NCI-H524 (cell line): ENCODE measurements around the gene ZFYVE16.
"Not testable (repeated sequence)": the region's sequence is repeated elsewhere in the genome, so short reads cannot be mapped to it uniquely, and the experiment has no call there.

Experiments
- DNase-seq, 2 experiments: peaks; one replicate each; lab custom pipeline; 2025; lab: John Stamatoyannopoulos, UW

Gene ZFYVE16

DNA sequence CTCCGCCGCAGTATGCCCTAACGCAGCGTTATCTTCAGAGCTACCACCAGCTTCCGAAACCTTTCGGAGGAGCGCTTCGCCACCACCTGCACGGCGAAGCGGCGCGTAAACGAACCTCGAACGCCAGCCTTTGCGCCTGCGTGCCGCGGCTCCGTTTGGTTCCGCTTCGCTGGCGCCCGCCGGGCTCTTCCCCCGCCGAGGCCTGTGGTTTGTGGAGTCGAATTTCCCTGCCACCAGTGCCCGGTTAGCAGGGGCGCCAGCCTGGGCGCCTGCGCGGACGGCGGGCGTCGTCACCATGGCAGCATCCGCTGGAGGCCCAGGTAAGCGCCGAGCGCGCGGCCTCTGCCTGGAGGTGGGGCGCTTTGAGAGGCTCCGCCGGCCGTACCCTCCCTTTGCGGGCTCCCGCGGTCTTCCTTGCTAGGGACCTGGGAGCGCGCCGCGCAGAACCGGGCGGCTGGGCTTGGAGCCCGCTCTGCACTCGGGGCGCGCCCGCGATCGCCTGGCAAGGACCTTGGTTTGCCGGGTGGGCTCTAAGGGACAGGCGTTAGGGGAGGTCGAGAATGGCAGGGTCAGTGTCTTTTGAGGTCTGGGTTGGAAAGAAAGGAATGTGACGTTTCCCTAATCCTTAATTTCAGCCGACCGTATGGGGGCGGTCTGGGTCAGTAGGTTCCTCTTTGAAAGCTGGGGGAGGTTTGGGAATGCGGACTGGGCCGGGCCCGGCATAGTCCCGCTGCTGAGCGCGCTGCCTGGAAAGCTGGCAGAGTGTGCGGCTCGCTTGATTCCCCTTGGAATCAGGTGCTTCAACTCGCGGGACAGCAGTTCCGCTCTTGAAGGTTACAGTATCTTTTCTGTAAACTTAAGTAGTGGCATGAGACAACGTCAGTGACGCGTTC is 80.2 kb downstream of the ZFYVE16 start, which contains the start of gene FAM151B:
FAM151B (plus strand) TSS at position 272 of the 893 bp plus-strand sequence; CDS start at position 296, 24 bp downstream.
- DNase-seq = peak; percentile 88 to 95

DNA sequence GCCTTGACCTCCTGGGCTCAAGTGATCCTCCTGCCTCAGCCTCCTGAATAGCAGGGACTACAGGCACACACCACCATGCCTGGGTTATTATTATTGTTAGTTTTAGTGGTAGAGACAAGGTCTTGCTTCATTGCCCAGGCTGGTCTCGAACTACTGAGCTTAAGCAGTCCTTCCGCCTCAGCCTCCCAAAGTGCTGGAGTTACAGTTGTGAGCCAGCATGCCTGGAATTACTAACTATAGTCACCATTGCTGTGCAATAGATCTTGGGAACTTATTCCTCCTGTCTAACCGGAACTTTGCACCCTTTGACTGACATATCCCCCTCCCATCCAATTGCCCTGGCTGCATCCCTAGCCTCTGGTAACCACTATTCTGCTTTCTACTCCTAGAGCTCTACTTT is 83.4 kb downstream of the ZFYVE16 start:
- no peak for DNase-seq

DNA sequence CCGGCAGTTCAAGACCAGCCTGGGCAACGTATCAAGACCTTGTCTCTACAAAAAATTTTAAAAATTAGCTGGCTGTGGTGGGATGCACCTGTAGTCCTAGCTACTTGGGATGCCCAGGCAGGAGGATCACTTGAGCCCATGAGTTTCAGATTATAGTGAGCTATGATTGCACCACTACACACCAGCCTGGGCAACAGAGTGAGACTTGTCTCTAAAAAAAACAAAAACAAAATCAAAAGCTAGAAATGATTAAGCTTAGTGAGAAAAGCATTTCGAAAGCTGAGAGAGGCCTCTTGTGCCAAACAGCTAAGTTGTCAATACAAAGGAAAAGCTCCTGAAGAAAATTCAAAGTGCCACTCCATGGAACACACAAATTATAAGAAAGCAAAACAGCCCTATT is 84.9 kb downstream of the ZFYVE16 start:
- DNase-seq = no peak

DNA sequence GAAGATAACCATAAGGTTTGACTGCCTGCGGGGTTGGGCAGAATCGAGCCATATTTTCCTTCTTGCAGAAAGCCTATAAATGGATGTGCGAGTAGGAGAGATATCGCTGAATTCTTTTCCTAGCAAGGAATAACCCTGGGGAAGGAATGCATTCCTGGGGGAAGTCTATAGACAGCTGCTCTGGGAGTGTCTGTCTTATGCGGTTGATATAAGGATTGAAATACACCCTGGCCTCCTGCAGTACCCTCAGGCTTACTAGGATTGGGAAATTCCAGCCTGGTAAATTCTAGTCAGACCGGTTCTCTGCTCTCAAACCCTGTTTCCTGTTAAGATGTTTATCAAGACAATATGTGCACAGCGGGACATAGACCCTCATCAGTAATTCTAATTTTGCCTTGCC is 85.6 kb downstream of the ZFYVE16 start:
- not testable (repeated sequence) for DNase-seq

DNA sequence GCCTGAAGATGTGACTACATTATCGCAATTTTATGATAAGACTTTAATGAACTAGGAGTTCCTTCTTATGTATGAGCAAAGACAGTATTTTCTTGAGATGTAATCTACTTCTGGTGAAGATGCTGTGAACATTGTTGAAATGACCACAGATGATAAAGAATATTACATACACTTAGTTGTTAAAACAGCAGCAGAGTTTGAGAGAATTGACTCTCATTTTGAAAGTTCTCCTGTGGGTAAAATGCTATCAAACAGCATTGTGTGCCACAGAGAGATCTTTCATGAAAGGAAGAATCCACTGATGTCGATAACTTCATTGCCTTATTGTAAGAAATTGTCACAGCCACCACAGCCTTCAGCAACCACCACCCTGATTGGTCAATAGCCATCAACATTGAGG is 88.0 kb downstream of the ZFYVE16 start:
- no peak for DNase-seq

DNA sequence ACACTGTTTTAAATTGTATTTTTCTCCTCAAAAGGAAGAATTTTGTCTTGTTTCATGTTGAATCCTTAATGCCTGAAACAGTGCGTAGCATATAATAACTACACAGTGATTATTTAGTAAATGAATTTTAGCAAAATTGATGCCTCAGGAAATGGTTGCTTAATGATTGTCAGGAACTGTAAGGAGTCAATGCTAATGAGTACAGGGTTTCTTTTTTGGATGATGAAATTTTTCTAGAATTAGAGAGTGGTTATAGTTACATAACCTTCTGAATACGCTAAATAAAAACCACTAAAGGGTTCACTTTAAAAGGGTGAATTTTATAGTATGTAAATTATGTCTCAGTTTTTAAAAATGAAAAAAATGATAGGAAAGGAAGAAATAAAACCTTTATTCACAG is 94.9 kb downstream of the ZFYVE16 start:
- DNase-seq = no peak

DNA sequence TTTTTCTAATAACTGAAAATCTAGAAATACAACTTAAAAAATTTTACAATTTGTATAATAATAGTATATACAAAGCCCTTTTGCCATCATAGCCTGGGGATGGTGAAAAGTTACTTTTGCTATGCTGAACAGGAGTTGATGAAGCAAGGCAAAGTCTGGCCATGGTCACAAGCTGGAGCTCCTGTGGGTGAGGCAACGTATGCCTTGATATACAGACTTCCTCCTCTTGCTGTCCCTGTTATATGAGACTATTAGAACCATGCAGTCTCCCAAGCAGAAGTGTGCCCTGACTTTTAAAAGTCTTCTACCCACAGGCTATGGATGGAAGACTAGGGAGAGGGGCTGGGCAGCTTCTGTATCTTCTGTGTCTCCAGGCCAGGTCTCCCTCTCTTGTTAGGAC is 95.8 kb downstream of the ZFYVE16 start:
- no peak for DNase-seq

DNA sequence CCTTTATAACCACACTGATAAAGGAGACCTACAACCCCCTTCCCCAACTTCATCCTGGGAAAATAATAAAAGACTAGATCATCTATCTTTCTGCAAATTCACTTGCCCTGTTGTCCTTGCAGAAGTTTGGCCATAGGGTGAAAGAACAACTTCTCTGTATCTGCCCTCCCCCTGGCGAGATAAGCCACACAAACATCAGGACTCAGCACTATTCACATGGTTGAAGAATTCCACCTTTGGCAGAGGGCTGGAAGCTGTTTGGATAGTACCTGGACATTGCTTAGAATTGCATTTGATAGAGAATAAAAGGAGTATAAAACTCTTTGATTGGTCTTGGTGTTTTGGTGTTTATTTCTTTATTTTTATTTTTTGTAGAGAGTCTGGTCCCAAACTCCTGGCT is 97.0 kb downstream of the ZFYVE16 start:
- no peak for DNase-seq

DNA sequence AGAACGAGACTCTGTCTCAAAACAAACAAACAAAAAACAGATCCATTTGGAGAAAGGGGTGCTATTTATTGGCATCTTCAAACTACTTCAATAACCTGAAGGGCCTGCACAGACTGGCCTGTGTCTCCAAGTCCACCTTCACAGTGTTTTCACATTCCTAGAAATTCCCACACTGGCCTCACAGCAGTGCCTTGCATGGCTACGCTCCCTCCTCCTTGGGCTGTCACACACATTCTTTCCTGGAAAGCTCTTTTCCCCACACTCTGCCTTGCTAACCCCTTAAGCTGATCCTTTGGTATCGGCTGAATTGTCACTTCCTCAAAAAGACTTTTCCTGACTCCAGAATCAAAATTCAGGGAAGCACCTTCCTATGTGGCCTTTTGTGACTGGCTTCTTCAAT is 99.8 kb downstream of the ZFYVE16 start:
- no peak for DNase-seq

DNA sequence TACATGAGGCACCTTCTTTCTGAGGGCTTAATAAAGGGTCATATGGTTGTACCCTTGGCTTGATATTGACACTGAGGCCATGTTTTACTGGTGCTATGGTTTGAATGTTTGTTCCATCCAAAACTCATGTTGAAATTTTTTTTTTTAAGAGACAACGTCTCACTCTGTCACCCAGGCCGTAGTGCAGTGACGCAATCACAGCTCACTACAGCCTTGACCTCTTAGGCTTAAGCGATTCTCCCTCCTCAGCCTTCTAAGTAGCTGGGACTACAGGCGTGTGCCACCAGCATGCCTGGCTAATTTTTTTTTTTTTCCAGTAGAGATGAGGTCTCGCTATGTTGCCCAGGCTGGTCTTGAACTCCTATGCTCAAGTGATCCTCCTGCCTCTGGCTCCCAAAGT is 101.0 kb downstream of the ZFYVE16 start:
- no peak for DNase-seq

DNA sequence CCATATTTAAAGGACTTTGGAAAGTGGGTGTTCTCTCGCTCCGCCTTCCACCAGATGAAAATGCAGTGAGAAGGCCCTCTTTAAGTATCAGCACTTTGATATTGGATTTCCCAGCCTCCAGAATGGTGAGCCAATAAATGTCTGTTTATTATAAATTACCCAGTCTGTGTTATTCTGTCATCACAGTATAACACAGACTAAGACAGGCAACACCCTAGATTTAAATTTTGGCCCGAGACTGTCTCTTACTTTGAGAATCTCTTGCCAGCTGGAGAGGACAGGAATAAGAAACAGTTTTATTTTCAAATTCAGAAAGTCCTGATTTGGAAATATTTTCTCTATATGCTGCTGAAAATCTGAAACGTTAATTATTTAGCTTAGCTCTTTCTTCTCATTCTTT is 101.5 kb downstream of the ZFYVE16 start:
- DNase-seq = no peak

DNA sequence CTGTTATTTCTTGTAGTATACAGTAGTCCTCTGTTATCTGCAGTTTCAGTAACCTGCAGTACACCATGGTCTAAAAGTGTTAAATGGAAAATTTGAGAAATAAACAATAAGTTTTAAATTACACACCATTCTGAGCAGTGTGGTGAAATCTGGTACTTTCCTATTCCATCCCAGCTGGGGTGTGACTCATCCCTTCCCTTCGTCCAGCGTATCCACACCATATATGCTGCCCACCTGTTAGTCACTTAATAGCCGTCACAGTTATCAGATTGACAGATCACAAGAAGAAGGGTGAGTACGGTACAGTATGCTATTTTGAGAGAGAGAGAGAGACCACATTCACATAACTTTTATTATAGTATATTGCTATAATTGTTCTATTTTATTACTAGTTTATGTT is 109.0 kb downstream of the ZFYVE16 start:
- DNase-seq = no peak
